Bronchial epithelial cell (primary cell): ENCODE data around the gene PSMD14. TPM values are rescaled to one million over a fixed set of nuclear protein-coding genes. Genes with fewer than 3 reads are reported as not detected.
"Not testable (repeated sequence)": the region's sequence is repeated elsewhere in the genome, so short reads cannot be mapped to it uniquely, and the experiment has no call there.

ENCODE experiments used
- DNase-seq: peaks from one replicate; pipeline ENCODE4 v3.0.0-alpha.2; 2010; ENCODE audit warnings: low read depth
- FAIRE-seq: peaks from 2 replicates; lab custom pipeline; 2011; peaks lifted over from hg19 to GRCh38; lab: Jason Lieb, UNC
- H3K27me3 ChIP-seq: 2 replicates; pipeline ENCODE4 v1.5.1; 2011; ENCODE audit warnings: low read length; ENCODE audit not compliant: control insufficient read depth, insufficient read depth
- H3K36me3 ChIP-seq: 2 replicates; pipeline ENCODE4 v1.5.1; 2011; ENCODE audit warnings: low read length; ENCODE audit not compliant: control insufficient read depth, insufficient read depth
- H3K4me3 ChIP-seq: 2 replicates; pipeline ENCODE4 v1.5.1; 2011; ENCODE audit warnings: mild to moderate bottlenecking, low read depth, low read length, control low read depth
- CTCF ChIP-seq: IDR thresholded peaks from 2 replicates; pipeline ENCODE4 v1.5.1; 2011; ENCODE audit warnings: mild to moderate bottlenecking, moderate library complexity, low read length, control low read depth, inconsistent platforms; ENCODE audit not compliant: insufficient read depth, severe bottlenecking
- total RNA-seq: library from RNA; depleted of rRNA; stranded (reverse); fragments of >200 nt; gene quantifications from 2 replicates; pipeline ENCODE4 v1.2.1, GENCODE V29; 2014

Gene PSMD14
- total RNA-seq, 1 donor from 2014 or later: 156 TPM

- no peak for DNase-seq
- TF ChIP-seq CTCF: no peak
- FAIRE-seq: no peak
- no peaks in the 10 kb centered on the region for H3K36me3 ChIP-seq
- no peaks in the 10 kb centered on the region for H3K27me3 ChIP-seq
- H3K4me3 ChIP-seq: no peak overlapping the region
Observed at GRCh38 chr2:161335626-161336025, 27.4 kb downstream of the PSMD14 start.

GRCh38 chr2:161337247-161337646, 29.0 kb downstream of the PSMD14 start:
- no peaks in the 10 kb centered on the region for H3K36me3 ChIP-seq
- FAIRE-seq (no peak), DNase-seq (no peak)
- no peaks in the 10 kb centered on the region for H3K27me3 ChIP-seq
- H3K4me3 ChIP-seq: no peak overlapping the region
- no peak for TF ChIP-seq CTCF

GRCh38 chr2:161339532-161339931, 31.3 kb downstream of the PSMD14 start:
- not testable (repeated sequence) for H3K4me3 ChIP-seq, H3K36me3 ChIP-seq, DNase-seq, H3K27me3 ChIP-seq
- peak; percentile 98 for FAIRE-seq

- not testable (repeated sequence) for DNase-seq, FAIRE-seq
Observed at GRCh38 chr2:161340930-161341413, 32.7 kb downstream of the PSMD14 start.

GRCh38 chr2:161343235-161343634, 35.0 kb downstream of the PSMD14 start:
- DNase-seq (no peak), FAIRE-seq (no peak)
- no peak for TF ChIP-seq CTCF
- Histone ChIP-seq H3K27me3 (no peaks in the 10 kb centered on the region), H3K36me3 (no peaks in the 10 kb centered on the region), H3K4me3 (no peak overlapping the region)

More at GRCh38 chr2:161340930-161341413, 32.7 kb downstream of the PSMD14 start:
- H3K4me3 ChIP-seq, H3K27me3 ChIP-seq, H3K36me3 ChIP-seq: not testable (repeated sequence)

GRCh38 chr2:161344692-161345091, 36.5 kb downstream of the PSMD14 start:
- no peaks in the 10 kb centered on the region for H3K36me3 ChIP-seq
- FAIRE-seq (no peak), DNase-seq (no peak)
- H3K4me3 ChIP-seq: no peak overlapping the region
- no peaks in the 10 kb centered on the region for H3K27me3 ChIP-seq
- TF ChIP-seq CTCF: no peak

GRCh38 chr2:161351678-161352077, 43.5 kb downstream of the PSMD14 start:
- FAIRE-seq (no peak), DNase-seq (no peak)
- Histone ChIP-seq H3K27me3 (no peaks in the 10 kb centered on the region), H3K4me3 (no peak overlapping the region), H3K36me3 (no peaks in the 10 kb centered on the region)
- no peak for TF ChIP-seq CTCF
